GM18526 (cell line): Measurements from ENCODE around the gene GRAMD1B.

Source experiments
- POLR2A ChIP-seq: IDR thresholded peaks from 3 replicates; pipeline ENCODE4 v1.6.1; 2011; ENCODE audit not compliant: insufficient read length; ENCODE audit errors: extremely low read depth

Gene GRAMD1B

DNA sequence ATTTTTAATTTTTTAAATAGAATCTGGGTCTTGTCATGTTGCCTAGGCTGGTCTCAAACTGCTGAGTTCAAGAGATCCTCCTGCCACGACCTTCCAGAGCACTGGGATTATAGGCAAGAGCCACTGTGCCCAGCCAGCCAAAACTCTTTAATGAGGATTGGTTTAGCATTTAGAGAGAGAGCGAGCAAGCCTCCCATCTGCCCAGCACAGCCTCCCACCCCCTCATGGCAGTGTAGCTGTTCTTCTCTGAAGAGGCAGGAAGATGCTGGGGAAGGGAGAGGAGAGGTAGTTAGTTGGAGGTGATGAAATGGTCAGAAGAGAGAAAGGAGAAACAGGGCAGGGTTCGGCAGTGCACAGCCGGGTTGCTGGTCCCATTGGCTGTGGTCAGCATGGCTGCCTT lies 118.7 kb downstream of the GRAMD1B start:
- TF ChIP-seq POLR2A: no peak

- no peak for TF ChIP-seq POLR2A
These were observed 120.2 kb downstream of the GRAMD1B start for GRCh38 chr11:123549926-123550917.

DNA sequence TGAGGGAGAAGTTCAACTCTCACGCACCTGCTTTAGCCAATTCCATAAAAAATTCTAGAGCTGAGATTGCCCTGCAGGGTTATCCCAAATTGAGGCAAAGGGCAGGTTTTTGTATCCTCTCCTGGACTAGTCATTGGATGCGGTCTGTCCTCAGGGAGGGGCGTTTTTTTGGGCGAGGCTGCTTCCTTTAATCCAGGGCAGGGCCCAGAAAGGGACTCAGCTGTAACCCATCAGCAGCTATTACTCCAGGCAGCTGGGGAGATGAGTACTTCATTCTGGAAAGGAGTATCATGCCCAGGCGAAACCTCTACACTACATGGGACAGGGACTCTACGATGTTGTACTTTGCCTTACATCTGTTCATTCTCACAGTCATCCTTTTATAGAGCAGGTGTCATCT lies 121.0 kb downstream of the GRAMD1B start:
- TF ChIP-seq POLR2A: no peak

DNA sequence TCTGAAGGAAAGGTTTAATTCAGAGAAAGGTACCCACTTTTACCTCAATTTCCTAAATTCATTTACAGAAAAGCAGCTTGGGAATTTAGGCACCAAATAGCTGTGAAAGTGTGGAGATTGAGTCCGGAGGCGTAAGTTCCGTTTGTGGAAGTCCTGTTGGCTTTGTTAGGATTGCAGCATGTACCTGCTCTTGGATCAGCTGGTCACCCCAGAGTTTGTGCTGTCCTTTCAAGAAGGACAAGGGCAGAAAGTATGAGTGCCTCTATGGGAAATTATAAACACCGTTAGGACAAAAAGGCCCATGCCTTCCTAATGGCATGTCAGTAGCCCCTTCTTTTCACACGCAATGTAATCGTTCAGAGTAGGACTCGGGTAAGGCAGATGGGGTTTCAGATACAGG lies 126.6 kb downstream of the GRAMD1B start:
- TF ChIP-seq POLR2A: no peak

DNA sequence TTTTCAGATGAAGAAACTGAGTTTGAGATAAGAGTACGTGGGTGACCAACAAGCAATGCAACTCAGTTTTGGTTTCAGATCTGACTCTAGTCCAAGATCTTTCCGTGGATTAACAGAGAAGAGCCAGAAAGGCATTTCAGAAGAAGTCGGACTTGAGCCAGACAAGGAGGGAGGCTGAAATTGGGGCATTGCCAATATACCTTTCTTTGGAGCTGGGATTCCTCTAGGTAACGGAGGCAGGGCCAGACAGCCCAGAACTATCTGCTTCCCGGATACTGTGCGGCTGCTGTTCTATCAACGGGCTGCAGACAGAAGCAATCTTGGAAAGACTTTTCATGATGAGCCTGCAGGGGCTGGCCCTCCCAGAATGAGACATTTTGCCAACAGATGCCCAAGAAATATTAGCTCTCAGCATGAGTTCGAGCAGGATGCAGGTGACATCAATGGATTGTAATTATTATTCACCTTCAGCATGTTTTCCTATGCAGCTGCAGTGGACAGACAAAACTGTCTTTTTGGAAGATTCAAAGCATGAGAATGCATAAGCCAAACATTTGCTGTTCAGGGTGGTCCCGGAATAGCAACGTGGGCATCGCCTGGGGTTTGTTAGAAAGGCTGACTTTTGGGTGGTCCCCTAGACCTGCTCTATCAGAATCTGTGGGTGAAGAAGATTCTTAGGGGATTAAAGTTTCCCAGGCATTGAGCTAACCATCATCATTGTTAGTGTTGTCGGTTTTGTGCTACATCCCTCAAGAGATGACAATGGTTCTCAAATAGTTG lies 128.7 kb downstream of the GRAMD1B start:
- no peak for TF ChIP-seq POLR2A

DNA sequence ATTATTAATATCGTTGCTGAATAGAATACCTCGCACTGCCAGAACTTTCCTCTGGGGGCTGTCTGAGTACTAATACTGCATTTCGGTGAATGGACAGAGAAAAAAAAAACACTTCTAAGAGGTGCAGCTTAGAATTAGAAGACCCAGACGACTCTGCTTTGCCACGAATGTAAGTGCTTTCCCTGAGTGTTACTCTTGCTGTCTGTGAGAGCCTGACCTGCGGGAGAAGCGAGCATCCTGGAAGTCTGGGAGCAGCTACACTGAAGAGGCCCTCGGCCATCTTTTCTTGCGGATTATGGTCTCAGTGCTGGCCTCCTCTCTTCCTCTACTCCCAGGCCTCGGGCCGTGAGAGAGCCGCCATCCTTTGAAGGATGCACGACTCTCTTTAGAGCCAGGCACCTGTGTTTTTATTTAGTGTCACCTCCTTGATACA lies 129.5 kb downstream of the GRAMD1B start:
- no peak for TF ChIP-seq POLR2A

DNA sequence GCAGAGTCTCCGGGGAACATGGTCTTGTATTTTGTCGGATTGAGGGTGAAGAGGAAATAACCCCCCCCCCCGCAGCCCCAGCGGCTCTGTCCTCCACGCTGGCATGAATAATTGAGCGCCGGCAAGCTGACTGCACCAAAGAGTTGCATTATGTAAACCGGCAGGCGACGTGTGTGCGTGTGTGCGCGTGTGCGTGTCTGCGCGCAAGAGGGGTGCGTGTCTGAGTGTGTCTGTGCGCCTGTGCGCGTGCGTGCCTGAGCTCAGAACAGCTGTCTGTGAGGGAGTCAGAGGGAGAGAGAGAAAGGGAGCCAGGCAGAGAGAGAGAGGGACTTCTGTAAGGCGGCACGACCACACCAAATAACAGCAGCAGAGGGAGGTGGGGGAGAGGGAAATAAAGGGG lies 129.9 kb downstream of the GRAMD1B start:
- no peak for TF ChIP-seq POLR2A

DNA sequence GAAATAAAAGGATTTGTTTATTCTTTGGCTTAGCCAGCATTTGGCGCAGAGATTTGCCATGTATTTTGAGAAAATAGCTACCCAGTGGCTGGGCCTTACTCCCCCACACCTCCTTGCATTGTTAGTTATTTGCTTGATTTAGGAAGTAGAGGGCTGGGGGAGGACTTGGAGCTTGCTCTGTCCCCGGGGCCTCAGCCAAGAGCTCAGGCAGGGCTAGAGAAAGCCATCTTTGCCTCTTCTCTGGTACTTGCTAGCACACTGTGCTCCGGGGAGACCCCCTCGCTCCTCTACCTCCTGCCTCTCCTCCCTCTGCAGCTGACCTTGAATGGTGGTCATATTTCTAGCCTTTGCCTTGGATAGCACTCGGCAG lies 131.3 kb downstream of the GRAMD1B start:
- no peak for TF ChIP-seq POLR2A

GRCh38 chr11:123562158-123562557 lies 132.1 kb downstream of the GRAMD1B start:
- TF ChIP-seq POLR2A: no peak

DNA sequence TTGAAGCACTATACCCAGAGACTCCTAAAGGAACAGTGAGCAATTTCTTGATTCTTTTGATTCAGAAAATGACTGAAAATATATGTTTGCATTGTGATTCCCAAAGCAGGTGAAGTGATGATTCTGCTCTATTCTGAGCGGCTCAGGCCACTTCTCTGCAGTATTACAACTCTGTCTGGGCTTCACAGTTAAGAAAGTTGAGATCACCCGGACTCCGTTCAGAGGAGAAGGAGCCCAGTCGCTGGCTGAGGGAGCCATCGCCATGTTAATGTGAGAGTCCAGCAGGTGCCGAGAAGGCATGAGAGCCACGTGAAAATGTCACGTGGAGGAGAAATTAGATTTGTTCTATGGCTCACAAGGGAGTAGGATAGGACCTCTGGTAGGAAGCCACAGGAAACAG lies 132.8 kb downstream of the GRAMD1B start:
- no peak for TF ChIP-seq POLR2A

GRCh38 chr11:123564221-123564620 lies 134.2 kb downstream of the GRAMD1B start:
- no peak for TF ChIP-seq POLR2A

GRCh38 chr11:123566852-123567251 lies 136.8 kb downstream of the GRAMD1B start:
- no peak for TF ChIP-seq POLR2A

DNA sequence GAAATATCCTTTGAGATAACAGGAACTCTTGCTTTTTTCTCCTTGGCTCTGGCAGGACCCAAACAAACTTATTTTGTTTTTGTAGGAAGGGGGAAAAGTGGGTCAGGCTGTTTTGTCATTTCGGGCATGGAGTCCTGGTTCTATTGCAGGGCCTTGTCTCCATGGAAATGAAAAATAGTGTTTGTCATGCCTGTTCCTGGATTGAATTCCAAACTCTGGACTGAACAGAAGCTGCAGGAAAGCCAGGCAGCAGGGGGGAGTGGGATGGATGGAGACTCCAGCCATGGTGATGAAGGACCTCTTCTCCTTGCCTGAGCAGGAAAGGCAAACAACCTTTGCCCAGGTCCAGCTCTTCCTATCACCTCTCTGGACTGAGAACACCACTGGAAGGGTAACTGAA lies 137.4 kb downstream of the GRAMD1B start:
- TF ChIP-seq POLR2A: no peak

DNA sequence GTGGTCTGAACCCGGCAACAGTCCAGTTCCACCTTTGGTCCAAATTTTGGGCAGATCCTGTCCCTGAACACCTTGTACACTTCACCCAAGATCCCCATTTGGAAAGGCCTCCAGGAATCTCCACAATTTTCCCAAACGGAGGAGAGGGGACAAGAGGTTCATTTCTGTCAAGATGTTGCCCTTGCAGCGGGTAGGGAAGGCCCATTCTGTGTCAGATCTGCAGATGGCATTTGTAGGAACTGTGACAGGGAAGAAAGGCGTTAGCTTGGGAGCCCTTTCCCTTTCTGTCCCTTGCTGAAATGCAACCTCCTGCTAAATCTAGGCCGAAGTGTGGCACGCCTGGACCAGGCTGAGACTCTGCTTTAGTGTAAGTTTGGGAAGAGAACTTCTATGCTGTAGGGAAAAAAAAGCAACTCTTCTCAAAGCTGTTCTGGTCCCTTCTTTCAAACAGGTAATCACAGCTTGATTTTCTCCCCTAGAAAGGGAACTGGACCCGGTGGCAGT lies 138.3 kb downstream of the GRAMD1B start:
- TF ChIP-seq POLR2A: no peak

DNA sequence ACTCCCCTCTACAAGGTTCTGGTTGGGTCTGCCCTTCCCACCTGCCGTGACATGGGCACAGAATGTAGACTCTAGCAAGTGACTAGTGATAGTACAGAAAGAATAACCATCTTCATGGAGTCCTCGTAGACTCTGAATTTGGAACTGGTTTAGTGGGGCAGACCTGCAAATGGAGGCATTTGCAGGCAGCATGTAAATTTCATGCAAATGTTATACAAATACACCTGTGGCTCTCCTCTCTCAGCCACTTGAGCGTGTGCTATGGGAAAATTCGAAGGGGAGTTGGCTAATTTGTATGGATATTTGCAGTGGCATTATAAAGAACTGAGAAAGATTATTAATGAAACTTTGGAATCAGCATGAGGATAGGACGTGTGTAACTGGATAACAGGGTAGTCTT lies 139.3 kb downstream of the GRAMD1B start:
- no peak for TF ChIP-seq POLR2A
